OCI-LY7 (cell line): ENCODE results near the gene ZNF593. TPM values are rescaled to one million over a fixed set of nuclear protein-coding genes. Genes with fewer than 3 reads are reported as not detected.

ENCODE experiments used
- BruUV-seq: library from RNA; stranded (reverse); fragments of 400-500 nt; replicated peaks from 2 replicates; lab custom pipeline; 2021; lab: Mats Ljungman, UMichigan
- CTCF ChIA-PET: fragments of 300-600 bp; sonication (Branson Sonifier 250); formaldehyde crosslinking; loops from one replicate; lab custom pipeline; 2022; ENCODE audit warnings: antibody characterized with exemption; ENCODE audit not compliant: unreplicated experiment; lab: Charles Lee
- POLR2A ChIA-PET: fragments of 300-600 bp; sonication (Branson Sonifier 250); formaldehyde crosslinking; loops from one replicate; lab custom pipeline; 2022; ENCODE audit warnings: antibody characterized with exemption; lab: Charles Lee
- DNase-seq: peaks from one replicate; pipeline ENCODE4 v3.0.0-alpha.2; 2015; ENCODE audit warnings: low spot score
- H2AFZ ChIP-seq: fragments of 200-600 bp; sonication (generic), shearing (Covaris generic); 2 replicates; pipeline ENCODE4 v1.6.1; 2014; ENCODE audit warnings: mild to moderate bottlenecking, antibody characterized with exemption, low read length, moderate library complexity
- H3K27ac ChIP-seq: fragments of 200-600 bp; sonication (generic); 2 replicates; pipeline ENCODE4 v1.5.1; 2014; ENCODE audit warnings: mixed run types, low read depth, mild to moderate bottlenecking, moderate library complexity, low read length, inconsistent platforms; ENCODE audit not compliant: poor library complexity, severe bottlenecking
- H3K36me3 ChIP-seq: fragments of 200-600 bp; sonication (generic); 2 replicates; pipeline ENCODE4 v1.6.1; 2014; ENCODE audit warnings: mild to moderate bottlenecking, antibody characterized with exemption, low read length, moderate library complexity, mixed read lengths; ENCODE audit not compliant: insufficient read depth
- H3K4me1 ChIP-seq: fragments of 200-600 bp; sonication (generic); 2 replicates; pipeline ENCODE4 v1.5.1; 2014; ENCODE audit warnings: mild to moderate bottlenecking, low read length; ENCODE audit not compliant: insufficient read depth, poor library complexity, severe bottlenecking
- H3K4me2 ChIP-seq: fragments of 200-600 bp; sonication (generic); 2 replicates; pipeline ENCODE4 v1.6.1; 2014; ENCODE audit warnings: mild to moderate bottlenecking, low read length
- H3K4me3 ChIP-seq: fragments of 200-600 bp; sonication (generic); 2 replicates; pipeline ENCODE4 v1.5.1; 2014; ENCODE audit warnings: mild to moderate bottlenecking, low read depth, low read length; ENCODE audit not compliant: poor library complexity, severe bottlenecking
- H3K79me2 ChIP-seq: fragments of 200-600 bp; sonication (generic); 2 replicates; pipeline ENCODE4 v1.6.1; 2016; ENCODE audit warnings: low read depth, mild to moderate bottlenecking, low read length, moderate library complexity, mixed read lengths; ENCODE audit not compliant: insufficient read depth
- H3K9me2 ChIP-seq: fragments of 200-600 bp; sonication (generic); 2 replicates; pipeline ENCODE4 v1.6.1; 2016; ENCODE audit warnings: mild to moderate bottlenecking, low read length, mixed read lengths; ENCODE audit not compliant: insufficient read depth
- H3K9me3 ChIP-seq: fragments of 200-600 bp; sonication (generic); 2 replicates; pipeline ENCODE4 v1.6.1; 2014; ENCODE audit warnings: mild to moderate bottlenecking, mixed run types, low read length, mixed read lengths
- H4K20me1 ChIP-seq: fragments of 200-600 bp; sonication (generic); 2 replicates; pipeline ENCODE4 v1.6.1; 2014; ENCODE audit warnings: mild to moderate bottlenecking, antibody characterized with exemption, low read length, moderate library complexity, mixed read lengths; ENCODE audit not compliant: insufficient read depth
- EZH2phosphoT487 ChIP-seq: fragments of 200-600 bp; sonication (generic); IDR thresholded peaks from 2 replicates; pipeline ENCODE4 v1.6.1; 2018; ENCODE audit warnings: low read depth, borderline replicate concordance, mild to moderate bottlenecking, mixed run types, antibody characterized with exemption, low read length, moderate library complexity, mixed read lengths
- intact Hi-C: fragments of 100-400 bp; cut with micrococcal nuclease; formaldehyde crosslinking; loops from one replicate; pipeline ENCODE4 v1.10.0; 2022; ENCODE audit not compliant: unreplicated experiment
- total RNA-seq, 2 experiments: library from RNA; depleted of rRNA in 1 of 2; stranded (reverse); fragments of >200 nt in 1 of 2; shearing (Covaris generic) in 1 of 2; gene quantifications; 2 replicates each; pipeline ENCODE4 v1.2.3, GENCODE V29; 2014 to 2022
- TF ChIP-seq, protein P1 (sequence below): fragments of 200-600 bp; sonication (generic); conservative IDR thresholded peaks from 2 replicates; pipeline ENCODE4 v1.5.1; 2014; ENCODE audit warnings: mild to moderate bottlenecking, antibody characterized with exemption, low read length, moderate library complexity, mixed read lengths

The ZNF593 gene
- total RNA-seq, 2 experiments from 2014 or later, result 42.8 to 63.6 TPM

DNA sequence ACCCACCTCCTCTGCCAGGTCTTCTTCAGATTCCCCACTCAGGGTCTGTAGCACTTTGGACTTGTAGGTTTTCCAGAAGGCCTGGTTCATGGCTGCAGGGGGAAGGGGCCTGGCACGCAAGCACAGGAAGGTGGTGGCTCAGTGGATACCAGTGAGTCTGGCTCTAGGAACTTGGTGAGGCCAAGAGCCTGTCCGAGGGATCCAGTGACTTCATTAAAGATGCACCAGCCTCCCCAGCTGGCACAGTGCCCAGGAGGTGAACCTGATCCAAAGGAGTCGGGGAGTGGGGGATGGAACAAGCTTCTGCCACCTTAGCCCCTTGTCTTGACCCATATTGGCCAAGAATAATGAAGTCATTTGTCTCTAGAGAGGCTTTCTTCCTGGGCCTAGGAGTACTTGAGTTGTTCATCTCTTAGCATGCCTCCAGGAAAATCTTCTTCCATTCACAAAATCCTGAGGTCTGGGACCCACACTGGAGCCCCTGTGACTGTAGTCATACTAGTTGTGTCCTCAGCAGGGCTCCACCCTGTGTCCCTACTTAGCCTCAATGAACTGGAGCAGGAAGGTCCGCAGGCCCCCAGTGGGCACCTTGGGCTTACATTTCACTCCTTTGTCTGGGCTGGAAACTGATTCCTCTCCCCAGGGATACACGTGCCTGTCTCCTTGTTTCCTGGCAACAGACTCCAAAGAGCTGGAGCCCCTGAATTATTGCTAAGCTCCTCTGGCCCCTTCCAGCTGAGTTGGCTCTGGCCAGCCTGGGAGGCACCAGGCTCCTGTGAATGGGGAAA is 1.1 kb upstream of the ZNF593 start, which contains the start of gene C1orf232:
TSS of gene C1orf232 (minus strand) at position 554 of the 788 bp plus-strand sequence. CDS start at position 90, 464 bp downstream.
- Histone ChIP-seq H3K27ac (no peak within 1 kb of the TSS), H3K4me2 (peak within 1 kb of the TSS; percentile 87), H3K9me2 (no peaks in the 10 kb centered on the region), H3K9me3 (no peaks in the 10 kb centered on the region), H3K36me3 (peaks cover 22% of the 10 kb centered on the region), H2AFZ (peak within 1 kb of the TSS; percentile 44; the same call in 1 of the 2 replicates), H3K4me1 (peaks cover 9% of the 10 kb centered on the region), H3K79me2 (peaks cover 14% of the 10 kb centered on the region), H4K20me1 (no peaks in the 10 kb centered on the region), H3K4me3 (peak within 1 kb of the TSS; percentile 81)
- ChIA-PET POLR2A (no interaction called here), CTCF (no interaction called here)
- intact Hi-C loops, result loop anchor here (1.0 kb wide), 2 partner anchors 57 to 66 kb away; partner anchors contain the start of genes CEP85 and PDIK1L
- DNase-seq, result no peak
- no peak for TF ChIP-seq EZH2phosphoT487
- TF ChIP-seq, protein P1, sequence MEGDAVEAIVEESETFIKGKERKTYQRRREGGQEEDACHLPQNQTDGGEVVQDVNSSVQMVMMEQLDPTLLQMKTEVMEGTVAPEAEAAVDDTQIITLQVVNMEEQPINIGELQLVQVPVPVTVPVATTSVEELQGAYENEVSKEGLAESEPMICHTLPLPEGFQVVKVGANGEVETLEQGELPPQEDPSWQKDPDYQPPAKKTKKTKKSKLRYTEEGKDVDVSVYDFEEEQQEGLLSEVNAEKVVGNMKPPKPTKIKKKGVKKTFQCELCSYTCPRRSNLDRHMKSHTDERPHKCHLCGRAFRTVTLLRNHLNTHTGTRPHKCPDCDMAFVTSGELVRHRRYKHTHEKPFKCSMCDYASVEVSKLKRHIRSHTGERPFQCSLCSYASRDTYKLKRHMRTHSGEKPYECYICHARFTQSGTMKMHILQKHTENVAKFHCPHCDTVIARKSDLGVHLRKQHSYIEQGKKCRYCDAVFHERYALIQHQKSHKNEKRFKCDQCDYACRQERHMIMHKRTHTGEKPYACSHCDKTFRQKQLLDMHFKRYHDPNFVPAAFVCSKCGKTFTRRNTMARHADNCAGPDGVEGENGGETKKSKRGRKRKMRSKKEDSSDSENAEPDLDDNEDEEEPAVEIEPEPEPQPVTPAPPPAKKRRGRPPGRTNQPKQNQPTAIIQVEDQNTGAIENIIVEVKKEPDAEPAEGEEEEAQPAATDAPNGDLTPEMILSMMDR, result no peak
- no TSS peak for BruUV-seq

GRCh38 chr1:26169198-26169554 is 532 bp upstream of the ZNF593 start:
- H3K79me2 ChIP-seq, result peaks cover 14% of the 10 kb centered on the region
- no peak for TF ChIP-seq EZH2phosphoT487
- TF ChIP-seq, protein P1, result no peak
- DNase-seq, result no peak
- H3K4me1 ChIP-seq, result peaks cover 9% of the 10 kb centered on the region
- peaks cover 22% of the 10 kb centered on the region for H3K36me3 ChIP-seq
- intact Hi-C loops, result loop anchor here (1.0 kb wide), 2 partner anchors 58 to 65 kb away; partner anchors contain the start of genes CEP85 and PDIK1L
- H3K9me3 ChIP-seq, result no peaks in the 10 kb centered on the region
- no peaks in the 10 kb centered on the region for H3K9me2 ChIP-seq
- peak overlapping the region; percentile 40; the same call in 1 of the 2 replicates for H3K4me2 ChIP-seq
- H4K20me1 ChIP-seq, result no peaks in the 10 kb centered on the region
- CTCF ChIA-PET, result no interaction called here
- POLR2A ChIA-PET, result no interaction called here
- no peak overlapping the region; the same call in 1 of the 2 replicates for H2AFZ ChIP-seq
- BruUV-seq, result no TSS peak
- H3K4me3 ChIP-seq, result peak overlapping the region; percentile 81
- H3K27ac ChIP-seq, result no peak overlapping the region

- peak overlapping the region; percentile 81 for H3K4me3 ChIP-seq
- H2AFZ ChIP-seq, result peak overlapping the region; percentile 44; the same call in 1 of the 2 replicates
- peaks cover 14% of the 10 kb centered on the region for H3K79me2 ChIP-seq
- H3K9me2 ChIP-seq, result no peaks in the 10 kb centered on the region
- peaks cover 9% of the 10 kb centered on the region for H3K4me1 ChIP-seq
- ChIA-PET CTCF (no interaction called here), POLR2A (interaction anchor here (0.8 kb wide), 1 partner anchor 57 kb away, joined by 3 read pairs; no protein-coding TSS in a partner anchor)
- no peak for TF ChIP-seq EZH2phosphoT487
- TF ChIP-seq, protein P1, result no peak
- no peak overlapping the region for H3K27ac ChIP-seq
- H3K36me3 ChIP-seq, result peaks cover 22% of the 10 kb centered on the region
- H3K9me3 ChIP-seq, result no peaks in the 10 kb centered on the region
- intact Hi-C loops, result no loop called here
- DNase-seq, result no peak
- peak overlapping the region; percentile 87 for H3K4me2 ChIP-seq
- BruUV-seq, result TSS peak; percentile 95
- H4K20me1 ChIP-seq, result no peaks in the 10 kb centered on the region
These were observed 739 bp downstream of the ZNF593 start for GRCh38 chr1:26170472-26170821.
